ENCODE data around the gene REEP5.
"Not testable (repeated sequence)": the region's sequence is repeated elsewhere in the genome, so short reads cannot be mapped to it uniquely, and the experiment has no call there.

REEP5 gene

GRCh38 chr5:112921833-112922817 lies at the start of gene REEP5:
TSS of gene REEP5 (minus strand) at chr5:112922227. CDS start at chr5:112922190, 37 bp downstream.
- peaks cover 17% of the 10 kb centered on the region for H3K36me3 ChIP-seq (replicated peaks)
- DNase-seq = peak; percentile 57
- peak within 1 kb of the TSS; percentile 98 for H3K4me3 ChIP-seq (ENCODE audit: low read depth, low read length)
- H3K27me3 ChIP-seq (replicated peaks) = no peaks in the 10 kb centered on the region
- in situ Hi-C loops (cut with HindIII; ENCODE audit: low pct_ligation_motif_present, low sequenced_read_pairs) = no loop called here
- H3K27ac ChIP-seq = peak within 1 kb of the TSS; percentile 78
- peak; percentile 64 for TF ChIP-seq CTCF (IDR thresholded peaks at IDR 0.05; ENCODE audit: low read depth, low read length, missing control alignments)

GRCh38 chr5:112971276-112971675 lies 49.2 kb upstream of the REEP5 start:
- DNase-seq = no peak
- in situ Hi-C loops (cut with HindIII; ENCODE audit: low pct_ligation_motif_present, low sequenced_read_pairs) = no loop called here
- no peak overlapping the region for H3K27ac ChIP-seq
- TF ChIP-seq CTCF (IDR thresholded peaks at IDR 0.05; ENCODE audit: low read depth, low read length, missing control alignments) = no peak
- no peak overlapping the region for H3K4me3 ChIP-seq (ENCODE audit: low read depth, low read length)
- H3K27me3 ChIP-seq (replicated peaks) = no peaks in the 10 kb centered on the region
- H3K36me3 ChIP-seq (replicated peaks) = no peaks in the 10 kb centered on the region

- Histone ChIP-seq H3K27me3 (replicated peaks) (no peaks in the 10 kb centered on the region), H3K27ac (no peak overlapping the region), H3K4me3 (ENCODE audit: low read depth, low read length) (no peak overlapping the region), H3K36me3 (replicated peaks) (no peaks in the 10 kb centered on the region)
- in situ Hi-C loops (cut with HindIII; ENCODE audit: low pct_ligation_motif_present, low sequenced_read_pairs) = no loop called here
- DNase-seq = no peak
- TF ChIP-seq CTCF (IDR thresholded peaks at IDR 0.05; ENCODE audit: low read depth, low read length, missing control alignments) = no peak
These were observed 46.5 kb upstream of the REEP5 start for GRCh38 chr5:112968411-112969106.

- no peaks in the 10 kb centered on the region for H3K36me3 ChIP-seq (replicated peaks)
- in situ Hi-C loops (cut with HindIII; ENCODE audit: low pct_ligation_motif_present, low sequenced_read_pairs) = no loop called here
- TF ChIP-seq CTCF (IDR thresholded peaks at IDR 0.05; ENCODE audit: low read depth, low read length, missing control alignments) = no peak
- DNase-seq = no peak
- H3K4me3 ChIP-seq (ENCODE audit: low read depth, low read length) = no peak overlapping the region
- no peaks in the 10 kb centered on the region for H3K27me3 ChIP-seq (replicated peaks)
- H3K27ac ChIP-seq = no peak overlapping the region
These were observed 45.6 kb upstream of the REEP5 start for GRCh38 chr5:112967520-112968083.

GRCh38 chr5:112965733-112966306 lies 43.8 kb upstream of the REEP5 start:
- Histone ChIP-seq H3K27ac (no peak overlapping the region), H3K27me3 (replicated peaks) (no peaks in the 10 kb centered on the region), H3K4me3 (ENCODE audit: low read depth, low read length) (no peak overlapping the region), H3K36me3 (replicated peaks) (no peaks in the 10 kb centered on the region)
- DNase-seq = no peak
- in situ Hi-C loops (cut with HindIII; ENCODE audit: low pct_ligation_motif_present, low sequenced_read_pairs) = no loop called here
- no peak for TF ChIP-seq CTCF (IDR thresholded peaks at IDR 0.05; ENCODE audit: low read depth, low read length, missing control alignments)

GRCh38 chr5:112963374-112963733 lies 41.3 kb upstream of the REEP5 start:
- peak overlapping the region; percentile 59 for H3K27ac ChIP-seq
- H3K36me3 ChIP-seq (replicated peaks); DNase-seq; in situ Hi-C loops (cut with HindIII; ENCODE audit: low pct_ligation_motif_present, low sequenced_read_pairs); H3K27me3 ChIP-seq (replicated peaks); H3K4me3 ChIP-seq (ENCODE audit: low read depth, low read length): not testable (repeated sequence)

Measured in brain microvascular endothelial cell (primary cell).